ENCODE results near the gene DCAF15. TPM values are rescaled to one million over a fixed set of nuclear protein-coding genes. Genes with fewer than 3 reads are reported as not detected.

The DCAF15 gene
- total RNA-seq, 1 donor: 13.4 TPM

DNA sequence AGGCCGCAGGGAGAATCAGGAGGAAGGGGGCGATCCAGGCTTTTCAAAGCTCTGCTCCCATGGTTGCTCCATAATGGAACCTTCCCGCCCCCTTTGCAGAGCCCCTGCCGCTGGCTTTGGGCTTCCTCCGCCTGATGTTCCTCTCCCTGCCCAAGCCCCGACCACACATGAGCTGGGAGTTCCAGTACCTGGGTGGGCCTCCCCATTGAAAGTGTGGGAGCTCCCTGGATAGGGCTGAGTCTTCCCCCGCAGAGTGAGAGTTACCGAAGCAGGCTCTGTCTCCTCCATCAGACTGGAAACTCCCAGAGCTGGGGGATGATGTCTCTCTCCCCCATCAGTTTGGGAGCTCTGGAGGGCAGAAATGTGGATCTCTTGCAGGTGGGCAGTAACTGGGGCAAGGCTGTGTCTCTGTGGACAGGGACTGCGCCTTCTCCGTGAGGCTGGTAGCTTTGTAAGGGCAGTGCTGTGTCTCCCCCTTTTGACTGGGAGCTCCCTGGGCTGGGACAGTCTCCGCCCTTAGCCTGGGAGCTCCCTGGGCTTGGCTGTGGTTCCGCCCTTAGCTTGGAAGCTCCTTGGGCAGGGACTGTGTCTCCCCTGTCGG, 722 bp downstream of the DCAF15 start:
- DNase-seq (ENCODE audit: low read depth): peak; percentile 70
- TF ChIP-seq, protein P1, sequence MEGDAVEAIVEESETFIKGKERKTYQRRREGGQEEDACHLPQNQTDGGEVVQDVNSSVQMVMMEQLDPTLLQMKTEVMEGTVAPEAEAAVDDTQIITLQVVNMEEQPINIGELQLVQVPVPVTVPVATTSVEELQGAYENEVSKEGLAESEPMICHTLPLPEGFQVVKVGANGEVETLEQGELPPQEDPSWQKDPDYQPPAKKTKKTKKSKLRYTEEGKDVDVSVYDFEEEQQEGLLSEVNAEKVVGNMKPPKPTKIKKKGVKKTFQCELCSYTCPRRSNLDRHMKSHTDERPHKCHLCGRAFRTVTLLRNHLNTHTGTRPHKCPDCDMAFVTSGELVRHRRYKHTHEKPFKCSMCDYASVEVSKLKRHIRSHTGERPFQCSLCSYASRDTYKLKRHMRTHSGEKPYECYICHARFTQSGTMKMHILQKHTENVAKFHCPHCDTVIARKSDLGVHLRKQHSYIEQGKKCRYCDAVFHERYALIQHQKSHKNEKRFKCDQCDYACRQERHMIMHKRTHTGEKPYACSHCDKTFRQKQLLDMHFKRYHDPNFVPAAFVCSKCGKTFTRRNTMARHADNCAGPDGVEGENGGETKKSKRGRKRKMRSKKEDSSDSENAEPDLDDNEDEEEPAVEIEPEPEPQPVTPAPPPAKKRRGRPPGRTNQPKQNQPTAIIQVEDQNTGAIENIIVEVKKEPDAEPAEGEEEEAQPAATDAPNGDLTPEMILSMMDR (IDR thresholded peaks at IDR 0.05; ENCODE audit: insufficient read depth, low read depth, low read length): peak; percentile 27
- H3K4me3 ChIP-seq (ENCODE audit: low read depth, low read length): peak overlapping the region; percentile 79

GRCh38 chr19:13954185-13954584, 1.9 kb downstream of the DCAF15 start:
- TF ChIP-seq, protein P1 (IDR thresholded peaks at IDR 0.05; ENCODE audit: insufficient read depth, low read depth, low read length): no peak
- no peak for DNase-seq (ENCODE audit: low read depth)
- no peak overlapping the region for H3K4me3 ChIP-seq (ENCODE audit: low read depth, low read length)

- TF ChIP-seq, protein P1 (IDR thresholded peaks at IDR 0.05; ENCODE audit: insufficient read depth, low read depth, low read length): no peak
- H3K4me3 ChIP-seq (ENCODE audit: low read depth, low read length): no peak overlapping the region
- DNase-seq (ENCODE audit: low read depth): no peak
Observed at GRCh38 chr19:13955662-13956364, 3.5 kb downstream of the DCAF15 start.

DNA sequence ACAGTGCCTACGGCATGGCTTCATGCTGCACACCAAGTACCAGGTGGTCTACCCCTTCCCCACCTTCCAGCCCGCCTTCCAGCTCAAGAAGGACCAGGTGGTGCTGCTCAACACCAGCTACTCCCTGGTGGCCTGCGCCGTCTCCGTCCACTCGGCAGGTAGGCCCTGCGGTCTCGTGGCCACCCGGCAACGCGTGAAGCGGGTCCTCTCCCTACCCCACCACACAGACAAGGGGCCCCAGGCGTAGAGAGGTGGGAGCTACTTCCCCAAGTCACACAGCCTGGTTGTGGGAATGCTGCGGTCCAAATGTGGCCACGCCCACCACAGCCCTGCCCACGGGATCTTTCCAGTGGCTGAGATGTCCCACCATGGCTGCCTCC, 4.0 kb downstream of the DCAF15 start:
- DNase-seq (ENCODE audit: low read depth): no peak
- TF ChIP-seq, protein P1 (IDR thresholded peaks at IDR 0.05; ENCODE audit: insufficient read depth, low read depth, low read length): no peak

GRCh38 chr19:13957051-13957450, 4.7 kb downstream of the DCAF15 start:
- H3K4me3 ChIP-seq (ENCODE audit: low read depth, low read length): no peak overlapping the region
- TF ChIP-seq, protein P1 (IDR thresholded peaks at IDR 0.05; ENCODE audit: insufficient read depth, low read depth, low read length): no peak
- no peak for DNase-seq (ENCODE audit: low read depth)

More for the DNA sequence above, 4.0 kb downstream of the DCAF15 start:
- no peak overlapping the region for H3K4me3 ChIP-seq (ENCODE audit: low read depth, low read length)

DNA sequence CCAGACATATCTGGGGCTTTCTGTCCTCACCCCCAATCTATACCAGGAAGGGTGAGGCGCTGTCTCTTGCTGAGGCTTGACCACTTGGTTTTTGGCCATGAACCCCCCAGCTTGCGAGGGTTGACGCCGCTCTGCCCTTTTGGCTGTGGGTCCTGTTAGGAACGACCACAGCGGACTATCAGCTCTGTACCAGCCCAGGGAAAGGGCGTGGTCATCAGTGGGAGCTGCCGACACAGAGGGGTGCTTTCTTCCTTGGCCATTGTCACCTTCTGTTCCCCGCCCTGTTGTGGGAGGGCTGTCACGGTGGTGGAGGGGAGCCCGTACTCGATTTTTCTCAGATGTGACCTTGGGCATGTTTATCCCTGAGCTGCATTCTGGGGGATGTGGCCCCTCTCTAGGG, 5.7 kb downstream of the DCAF15 start:
- H3K4me3 ChIP-seq (ENCODE audit: low read depth, low read length): no peak overlapping the region
- DNase-seq (ENCODE audit: low read depth): no peak
- TF ChIP-seq, protein P1 (IDR thresholded peaks at IDR 0.05; ENCODE audit: insufficient read depth, low read depth, low read length): no peak

All from fibroblast of villous mesenchyme (primary cell).